ENCODE measurements around the gene CAP2.

Gene CAP2

DNA sequence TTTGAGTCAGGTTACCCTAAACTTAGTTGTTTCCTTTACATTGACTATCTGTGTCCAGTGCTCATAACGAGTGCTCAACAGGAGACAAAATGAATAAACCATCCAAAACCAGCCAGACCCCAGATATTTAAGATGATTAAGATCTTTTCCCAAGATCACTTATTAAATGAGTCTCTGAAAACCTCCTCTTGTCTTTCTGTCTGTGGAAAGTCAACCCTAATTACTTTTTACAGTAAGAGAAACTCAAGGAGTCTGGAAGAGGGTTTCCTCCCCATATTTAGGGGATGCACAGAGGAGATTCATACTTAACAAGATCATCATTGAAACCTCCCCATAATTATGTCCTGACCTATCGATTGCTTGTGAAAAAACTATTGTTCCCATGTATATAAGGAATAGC lies 84.0 kb downstream of the CAP2 start:
- DNase-seq: no peak

DNA sequence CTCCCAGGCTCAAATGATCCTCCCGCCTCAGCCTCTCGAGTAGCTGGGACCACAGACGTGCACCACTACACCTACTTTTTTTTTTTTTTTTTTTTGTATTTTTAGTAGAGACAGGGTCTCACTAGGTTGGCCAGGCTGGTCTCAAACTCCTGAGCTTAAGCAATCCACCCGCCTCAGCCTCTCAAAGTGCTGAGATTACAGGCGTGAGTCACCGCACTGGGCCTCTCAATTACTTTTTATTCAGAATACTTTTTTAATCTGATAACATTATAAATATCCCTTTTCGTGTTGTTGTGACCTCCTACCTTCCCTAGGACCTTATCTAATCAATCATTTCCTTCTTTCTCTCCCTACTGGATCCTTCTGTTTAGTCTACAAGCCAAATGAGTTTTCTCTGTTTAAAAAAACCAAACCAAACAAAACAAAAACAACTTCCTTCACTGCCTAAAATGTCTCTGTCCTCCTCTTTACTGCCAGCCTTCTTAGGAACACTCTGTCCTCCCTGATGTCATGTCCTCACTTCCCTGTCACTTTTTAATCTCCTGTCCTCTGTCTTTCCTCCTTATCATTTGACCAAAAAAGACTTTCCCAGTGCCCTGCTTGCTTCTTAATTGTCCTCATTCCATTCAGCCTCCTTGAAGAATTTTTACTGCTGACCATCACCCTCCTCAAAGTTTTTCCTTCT lies 85.0 kb downstream of the CAP2 start:
- no peak for DNase-seq

DNA sequence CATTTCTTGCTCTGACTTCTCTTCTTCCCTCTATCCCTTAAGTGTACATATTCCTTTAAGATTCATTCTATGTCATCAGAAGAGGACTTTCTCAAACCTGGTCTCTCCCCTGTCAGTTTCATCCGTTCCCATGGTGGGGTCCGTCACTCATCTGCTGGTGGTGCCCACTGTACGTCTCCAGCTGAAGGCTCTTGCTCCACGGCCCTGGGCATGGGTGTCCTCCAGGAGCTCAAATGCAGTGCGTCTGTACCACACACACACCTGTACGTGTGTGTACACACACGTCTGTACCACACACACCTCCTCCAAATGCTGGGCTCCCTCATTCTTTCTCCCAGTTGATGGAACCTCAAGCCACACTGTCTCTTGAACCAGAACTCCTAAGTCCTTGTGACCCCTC lies 85.6 kb downstream of the CAP2 start:
- no peak for DNase-seq

DNA sequence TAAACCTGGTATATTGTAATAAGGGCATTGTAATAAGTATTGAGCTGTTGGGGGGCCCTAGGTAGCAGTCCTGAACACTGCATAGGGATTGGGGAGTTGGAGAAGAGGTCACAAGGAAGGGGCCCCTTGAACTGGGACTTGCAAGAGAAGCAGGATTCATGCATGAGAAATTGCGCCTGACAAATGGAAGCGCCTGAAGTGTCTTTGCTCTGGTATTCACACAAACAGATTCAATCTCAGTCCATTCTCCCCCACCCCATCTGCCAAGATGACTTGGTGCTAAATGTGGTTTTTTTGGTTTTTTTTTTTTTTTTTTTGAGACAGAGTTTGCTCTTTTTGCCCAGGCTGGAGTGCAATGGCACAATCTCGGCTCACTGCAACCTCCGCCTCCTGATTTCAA lies 87.1 kb downstream of the CAP2 start:
- no peak for DNase-seq

DNA sequence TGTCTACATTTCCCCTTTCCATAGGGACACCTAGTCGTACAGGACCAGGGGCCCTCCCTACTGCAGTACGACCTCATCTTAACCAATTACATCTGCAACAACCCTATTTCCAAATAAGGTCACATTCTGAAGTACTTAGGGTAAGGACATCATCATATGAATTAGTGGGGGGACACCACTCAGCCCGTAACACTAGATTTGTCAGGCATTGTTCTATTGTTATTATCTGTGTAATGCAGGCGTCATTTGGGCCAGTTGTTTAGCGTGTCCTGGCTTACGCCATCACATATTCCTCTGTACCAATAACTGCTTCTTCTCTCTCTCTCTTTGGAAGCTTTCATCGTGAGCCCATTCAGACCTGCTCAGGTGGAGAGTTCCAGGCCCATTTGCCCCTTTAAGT lies 89.3 kb downstream of the CAP2 start:
- DNase-seq: no peak

DNA sequence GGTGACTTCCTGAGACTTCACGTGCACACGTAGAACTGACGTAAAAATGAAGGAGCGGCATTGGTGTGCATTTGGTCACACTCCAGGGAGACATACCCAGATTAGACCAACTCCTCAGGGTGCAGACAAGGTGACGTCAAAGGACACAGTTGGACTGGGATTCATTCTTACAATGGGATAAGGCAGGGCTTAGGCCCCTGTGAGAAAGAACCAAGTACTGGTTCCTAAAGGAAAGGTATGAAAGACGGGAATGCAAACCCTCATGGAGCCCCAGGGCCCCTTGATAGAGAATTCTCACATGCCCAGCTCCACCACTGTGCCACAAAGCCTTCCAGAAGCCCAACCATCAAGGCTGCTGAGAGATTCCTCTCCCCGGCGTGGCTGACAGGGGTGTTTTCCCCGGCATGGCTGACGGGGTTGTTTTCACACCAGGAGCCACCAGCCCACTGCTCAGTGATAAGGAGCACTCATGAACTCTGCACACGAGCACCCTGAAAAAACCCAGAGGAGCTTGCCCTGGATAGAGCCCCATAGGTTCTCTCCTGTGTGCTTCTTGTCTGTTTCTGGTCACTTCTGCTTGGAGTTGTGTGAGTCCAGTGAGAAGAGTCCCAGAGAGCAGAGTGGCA lies 90.1 kb downstream of the CAP2 start:
- DNase-seq: no peak

DNA sequence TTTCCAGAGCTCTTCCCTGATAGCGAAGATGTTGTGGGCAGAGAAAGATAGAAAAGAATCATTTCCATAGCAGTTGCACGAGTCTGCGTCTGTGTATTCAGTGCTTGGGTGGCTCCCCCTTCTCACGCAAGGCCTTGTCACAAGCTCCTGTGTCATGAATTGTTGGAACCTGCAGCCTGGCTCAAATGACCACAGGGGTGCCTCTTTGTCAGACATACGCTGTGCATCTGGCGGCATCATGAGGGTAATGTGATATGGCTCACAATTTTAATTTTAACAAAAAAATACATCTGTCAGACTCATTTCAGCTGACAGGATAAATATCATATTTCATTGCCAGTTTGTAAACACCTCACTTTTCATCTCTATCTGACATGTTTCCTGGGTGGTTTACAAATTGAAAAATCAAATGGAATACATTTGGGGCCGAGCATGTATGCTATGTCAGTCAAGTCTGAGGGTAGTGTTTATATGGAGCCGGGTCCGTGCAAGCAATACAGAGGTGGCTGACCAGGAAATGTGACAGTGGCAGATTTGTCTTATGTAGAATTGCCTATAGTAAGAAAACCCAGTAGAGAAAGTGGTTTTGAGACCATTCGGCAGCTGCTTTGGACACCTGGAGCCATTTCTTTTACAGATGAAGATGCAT lies 90.9 kb downstream of the CAP2 start:
- peak; percentile 91 for DNase-seq

DNA sequence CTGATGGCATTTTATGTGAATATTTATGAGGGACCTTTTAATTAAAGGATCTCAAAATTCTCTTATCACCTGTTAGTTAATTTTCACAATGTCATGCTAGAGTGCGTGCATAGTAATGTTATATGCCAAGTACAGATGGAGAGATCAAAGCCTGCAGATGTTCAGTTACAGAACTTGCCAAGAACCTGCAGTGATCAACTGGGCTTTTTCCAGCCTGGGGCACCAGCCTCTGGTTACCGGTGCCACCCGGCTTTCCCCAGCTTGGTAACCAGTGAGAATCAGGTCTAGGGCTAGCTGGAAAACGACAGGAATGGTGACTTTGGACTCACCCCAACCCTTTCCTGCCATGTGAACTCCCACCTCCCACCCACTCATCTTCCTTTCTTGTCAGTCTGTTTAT lies 91.8 kb downstream of the CAP2 start:
- peak; percentile 65 for DNase-seq

DNA sequence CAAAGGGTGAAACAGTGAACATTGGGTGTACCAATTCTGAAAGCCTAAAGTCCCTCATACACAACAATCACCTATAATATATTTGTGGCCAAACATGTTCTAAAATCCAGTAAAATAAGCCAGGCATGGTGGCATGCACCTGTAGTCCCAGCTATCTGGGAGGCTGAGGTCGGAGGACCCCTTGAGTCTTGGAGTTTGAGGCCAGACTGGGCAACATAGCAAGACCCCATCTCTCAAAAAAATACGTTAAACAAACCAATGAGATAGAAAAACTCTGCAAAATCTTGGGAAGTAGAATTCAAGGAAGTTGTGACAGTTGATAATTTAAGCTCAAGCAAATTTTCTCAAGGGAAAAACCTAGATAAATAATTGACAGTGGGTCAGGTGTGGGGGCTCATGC lies 92.6 kb downstream of the CAP2 start:
- no peak for DNase-seq

DNA sequence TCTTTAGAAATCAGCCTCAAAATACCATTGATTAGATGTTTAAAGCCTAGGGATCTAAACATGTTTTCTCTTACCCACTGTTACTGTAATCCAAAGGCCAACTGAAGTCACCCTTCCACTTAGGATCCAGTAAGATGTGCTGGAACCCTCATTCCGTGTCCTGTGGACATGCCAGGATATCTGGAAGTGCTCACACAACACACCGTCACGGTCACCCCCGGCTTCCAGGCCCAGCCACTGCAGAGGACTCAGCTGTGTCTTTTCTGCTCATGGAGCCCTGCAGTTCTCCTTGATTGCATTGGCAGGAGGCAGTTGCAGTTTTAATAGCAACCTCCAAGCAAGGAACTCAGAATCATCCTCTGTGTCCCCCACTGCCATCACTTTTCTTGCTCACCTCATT lies 93.3 kb downstream of the CAP2 start:
- DNase-seq: no peak

DNA sequence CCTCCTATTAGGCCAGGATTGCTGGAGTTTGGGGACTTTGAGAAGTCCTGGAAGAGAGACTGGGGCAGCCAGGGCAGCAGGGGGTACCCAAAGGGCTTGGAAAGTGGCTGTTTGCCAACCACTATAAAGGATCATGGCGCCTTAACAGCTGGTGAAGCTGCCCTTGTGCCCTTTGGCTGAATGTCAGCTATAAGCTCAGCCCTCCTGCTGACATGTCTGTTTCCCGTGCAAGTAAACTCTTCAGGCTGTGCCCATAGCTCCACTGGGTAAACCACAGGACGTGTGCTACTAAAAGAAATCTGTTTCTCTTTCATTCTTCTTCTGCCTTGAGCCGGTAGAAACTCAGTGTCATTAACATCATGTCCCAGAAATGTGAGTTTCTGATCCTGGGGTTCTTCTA lies 97.3 kb downstream of the CAP2 start:
- DNase-seq: peak; percentile 21

DNA sequence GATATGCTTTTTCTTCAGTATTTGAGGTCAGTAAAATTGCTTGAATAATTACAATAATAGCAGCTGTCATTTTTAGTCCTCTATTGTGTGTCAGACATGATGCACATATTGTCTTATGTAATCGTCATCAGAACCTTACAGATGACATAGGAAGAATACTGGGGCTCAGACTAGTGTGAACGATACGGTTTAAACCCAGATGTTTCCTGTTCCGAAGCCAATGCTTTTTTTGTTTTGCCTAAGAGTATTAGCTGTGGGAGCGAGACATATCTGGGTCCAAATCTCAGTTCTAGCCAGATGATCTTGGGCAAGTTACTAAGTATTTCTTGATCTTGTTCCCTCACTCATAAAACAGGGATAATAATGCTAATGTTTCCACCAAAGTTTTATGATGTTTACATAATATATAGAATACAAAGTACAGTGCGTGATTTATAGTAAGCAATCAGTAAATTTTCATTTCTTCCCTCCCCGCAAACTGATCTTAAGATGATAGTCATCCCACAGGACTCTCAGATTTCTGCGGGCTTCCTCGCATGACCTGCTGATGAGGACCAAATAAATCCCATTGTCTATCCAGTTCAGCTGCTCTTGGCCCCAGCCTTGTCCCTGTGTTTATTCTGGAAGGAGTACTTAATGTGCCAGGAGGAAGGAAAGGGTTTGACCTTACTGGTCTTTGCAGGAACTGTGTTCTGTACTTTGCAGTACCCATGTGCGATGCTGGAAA lies 98.2 kb downstream of the CAP2 start:
- DNase-seq: no peak

DNA sequence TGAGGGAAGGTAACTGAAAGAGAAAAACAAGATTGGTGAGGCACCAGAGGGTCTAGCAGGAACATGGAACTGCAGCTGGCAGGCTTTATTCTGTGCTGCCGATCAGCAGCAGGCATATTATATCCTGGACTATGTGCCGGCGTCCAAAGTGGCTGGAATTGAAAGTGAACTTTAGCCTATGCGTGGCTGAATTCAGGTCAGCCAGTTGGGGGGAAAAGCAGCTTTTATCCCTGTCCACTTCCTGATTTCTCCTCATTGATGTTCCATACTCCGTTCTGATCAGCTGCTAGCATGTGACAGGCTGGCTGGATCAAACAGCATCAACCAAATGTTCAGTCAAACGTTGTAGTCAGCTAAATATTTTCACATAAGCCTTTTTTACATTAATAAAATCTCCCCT lies 99.0 kb downstream of the CAP2 start:
- DNase-seq: no peak

DNA sequence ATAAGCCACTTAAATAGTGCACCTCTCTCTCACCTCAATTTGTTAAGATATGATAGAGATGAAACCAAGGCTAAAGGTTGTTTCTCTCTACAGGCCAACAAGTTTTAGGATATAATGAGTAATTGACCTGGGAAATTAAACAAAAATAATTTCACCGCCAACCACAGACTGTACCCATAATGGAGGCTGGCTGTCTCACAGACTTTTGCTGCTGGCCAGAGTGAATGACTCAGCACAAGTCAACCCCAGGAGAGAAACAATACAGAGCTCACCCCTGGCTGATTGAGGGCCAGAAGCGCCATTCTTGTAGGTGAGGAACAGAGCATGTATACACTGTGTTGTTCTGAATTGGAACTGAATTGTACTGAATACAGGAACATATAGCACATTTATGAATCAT lies 99.9 kb downstream of the CAP2 start:
- no peak for DNase-seq

DNA sequence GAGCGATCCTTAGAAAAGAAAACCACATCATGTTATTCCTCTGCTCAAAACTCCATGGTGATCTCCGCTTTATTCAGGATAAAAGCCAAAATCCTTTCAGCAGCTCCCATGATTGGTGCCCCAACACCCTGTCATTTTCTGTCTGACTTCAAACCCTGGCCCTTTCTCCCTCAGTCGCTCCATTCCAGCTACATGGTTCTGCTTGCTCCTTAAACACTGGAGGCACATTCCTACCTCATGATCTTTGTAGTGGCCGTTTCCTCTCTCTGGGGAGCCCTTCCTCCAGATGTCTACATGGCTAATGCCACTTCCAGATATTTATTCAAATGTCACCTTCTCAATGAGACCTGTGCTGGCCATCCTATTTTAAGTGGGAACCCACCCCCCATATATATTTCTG lies 100.8 kb downstream of the CAP2 start:
- DNase-seq: no peak

DNA sequence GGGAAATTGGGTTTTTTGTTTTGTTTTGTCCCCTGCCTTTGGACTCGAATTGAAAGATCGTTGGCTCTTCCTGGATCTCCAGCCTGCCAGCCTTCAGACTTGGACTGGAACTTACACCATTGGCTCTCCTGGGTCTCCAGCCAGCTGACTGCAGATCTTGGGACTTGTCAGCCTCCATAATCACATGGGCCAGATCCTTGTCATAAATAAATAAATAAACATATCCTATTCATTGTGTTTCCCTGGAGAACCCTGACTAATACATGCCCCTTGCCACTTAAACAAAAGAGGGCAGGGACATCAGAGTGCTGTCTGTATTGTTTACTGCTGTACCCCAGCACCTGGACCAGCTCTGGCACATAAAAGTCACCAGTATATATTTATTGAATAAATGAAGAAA lies 101.5 kb downstream of the CAP2 start:
- no peak for DNase-seq

DNA sequence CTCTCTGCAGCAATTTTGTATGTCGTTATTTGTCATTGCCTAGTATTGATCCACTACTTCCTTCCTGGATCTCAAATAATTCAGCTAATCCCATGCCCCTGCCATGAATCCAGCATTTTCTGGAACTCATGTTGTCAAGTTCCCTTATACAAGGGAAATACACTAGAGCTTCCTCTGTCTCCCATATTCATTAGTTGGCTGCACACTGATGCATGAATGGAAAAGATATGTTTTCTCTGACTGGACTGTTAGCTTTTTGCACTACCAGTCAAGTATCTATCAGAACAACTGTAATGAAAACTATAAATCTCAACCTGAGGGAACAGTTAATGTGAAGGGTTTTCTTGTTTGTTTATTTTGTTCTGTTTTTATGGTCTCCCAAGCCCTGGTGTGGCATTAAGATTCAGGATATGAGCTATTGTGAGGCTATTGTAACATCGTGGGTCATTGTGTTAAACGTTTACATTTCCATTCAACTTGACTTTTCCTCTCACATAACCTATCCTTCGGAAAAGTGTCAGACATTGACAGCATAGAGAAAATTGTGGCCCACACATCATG lies 104.2 kb downstream of the CAP2 start:
- DNase-seq: no peak

DNA sequence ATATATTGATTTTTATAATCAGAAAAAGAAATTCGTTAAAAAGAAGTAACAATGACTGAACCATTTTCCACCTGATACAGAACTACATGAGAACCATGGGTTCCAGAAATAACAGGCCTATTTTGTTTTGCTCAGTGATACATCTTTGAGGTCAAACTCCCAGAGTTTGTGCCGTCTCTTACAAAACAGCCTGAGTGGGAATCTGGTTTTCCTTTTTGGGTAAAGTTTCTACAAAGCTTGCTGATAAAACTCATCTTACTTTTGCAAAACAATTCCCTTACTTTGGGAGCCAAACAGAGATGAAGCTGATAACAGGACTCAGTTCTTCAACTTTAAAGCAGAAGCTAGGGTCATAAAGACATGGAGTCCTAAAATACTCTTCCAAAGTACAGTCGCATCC lies 108.0 kb downstream of the CAP2 start:
- no peak for DNase-seq

DNA sequence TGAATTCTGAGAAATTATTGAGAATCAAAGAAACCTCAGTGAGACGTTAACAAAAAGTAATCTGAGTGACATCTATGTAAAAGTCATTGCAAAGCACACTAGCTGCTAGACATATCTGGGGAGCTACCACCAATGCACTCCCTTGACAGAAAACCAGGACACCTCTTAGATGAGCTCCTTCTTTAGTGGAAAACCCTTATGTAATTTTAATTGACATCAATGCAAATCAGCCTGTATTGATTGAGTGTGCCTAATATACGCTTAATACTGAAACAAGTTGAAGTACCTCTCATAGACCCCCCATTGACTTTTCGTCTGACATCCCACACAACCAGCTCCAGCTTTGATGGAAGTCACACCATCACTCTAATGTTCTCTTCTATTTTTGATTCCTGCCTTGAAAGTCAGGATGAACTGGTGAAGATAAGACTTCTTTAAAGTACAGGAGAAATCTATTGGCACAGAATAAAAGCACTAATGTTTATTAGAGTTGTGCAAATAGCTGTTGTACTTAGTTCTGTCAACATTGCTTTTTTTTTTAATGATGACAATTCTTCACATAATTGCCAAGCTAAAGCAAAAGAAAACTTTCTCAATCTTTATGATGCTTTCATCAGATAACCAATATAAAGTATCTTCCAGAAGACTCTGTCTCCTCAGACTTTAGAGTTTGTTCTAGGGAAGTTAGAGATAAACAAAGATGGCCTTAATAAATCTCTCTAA lies 108.7 kb downstream of the CAP2 start:
- no peak for DNase-seq

DNA sequence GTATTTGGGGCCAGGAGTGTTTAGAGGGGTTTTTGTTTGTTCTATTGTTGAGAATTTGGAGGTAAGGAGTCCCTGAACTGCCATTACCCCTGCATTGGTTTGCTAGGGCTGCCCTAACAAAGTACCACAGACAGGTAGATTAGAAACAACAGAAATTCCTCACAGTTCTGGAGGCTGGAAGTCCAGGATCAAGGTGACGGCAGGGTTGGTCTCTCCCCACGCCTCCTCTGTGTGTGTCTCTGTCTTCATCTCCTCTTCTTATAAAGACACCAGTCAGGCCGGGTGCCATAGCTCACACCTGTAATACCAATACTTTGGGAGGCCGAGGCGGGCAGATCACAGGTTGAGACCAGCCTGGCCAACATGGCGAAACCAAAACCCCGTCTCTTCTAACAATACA lies 109.7 kb downstream of the CAP2 start:
- DNase-seq: no peak

DNA sequence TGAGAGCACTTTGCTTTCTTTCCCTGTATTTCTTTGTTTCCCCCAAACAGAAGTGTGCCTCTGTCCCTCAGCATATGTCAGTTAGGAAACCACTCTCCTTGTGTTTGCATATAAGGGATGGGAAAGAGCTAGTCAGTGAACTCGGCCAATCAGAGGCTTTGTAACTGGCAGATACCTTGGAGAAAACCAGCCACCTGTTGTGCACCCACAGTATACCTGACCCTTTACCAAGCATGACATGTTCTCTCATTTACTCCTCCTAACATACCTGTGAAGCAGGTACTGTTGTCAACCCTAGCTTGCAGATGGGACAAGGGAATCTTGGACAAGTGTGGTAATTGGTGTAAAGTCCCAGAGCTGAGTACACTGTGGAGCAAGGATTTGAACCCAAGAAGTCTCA lies 110.6 kb downstream of the CAP2 start:
- DNase-seq: no peak

DNA sequence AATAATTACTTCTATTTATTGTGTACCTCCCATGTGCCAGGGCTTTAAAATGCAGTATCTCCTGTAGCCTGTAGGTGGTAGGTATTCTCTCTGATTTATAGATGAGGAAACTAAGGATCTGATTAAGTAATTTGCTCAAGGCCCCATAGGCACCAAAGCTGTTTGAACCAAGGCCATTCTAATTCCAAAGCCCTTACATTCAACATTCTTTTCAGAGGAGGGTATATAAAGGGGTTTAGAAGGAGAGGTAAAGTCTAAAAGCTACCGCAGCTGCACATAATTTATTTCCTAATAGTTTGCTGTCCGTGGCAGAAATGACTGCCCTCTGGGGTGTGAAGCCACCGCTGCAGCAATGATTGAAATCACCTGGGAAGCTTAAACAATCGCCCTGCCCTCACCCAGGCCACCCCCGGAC lies 111.7 kb downstream of the CAP2 start:
- DNase-seq: no peak

DNA sequence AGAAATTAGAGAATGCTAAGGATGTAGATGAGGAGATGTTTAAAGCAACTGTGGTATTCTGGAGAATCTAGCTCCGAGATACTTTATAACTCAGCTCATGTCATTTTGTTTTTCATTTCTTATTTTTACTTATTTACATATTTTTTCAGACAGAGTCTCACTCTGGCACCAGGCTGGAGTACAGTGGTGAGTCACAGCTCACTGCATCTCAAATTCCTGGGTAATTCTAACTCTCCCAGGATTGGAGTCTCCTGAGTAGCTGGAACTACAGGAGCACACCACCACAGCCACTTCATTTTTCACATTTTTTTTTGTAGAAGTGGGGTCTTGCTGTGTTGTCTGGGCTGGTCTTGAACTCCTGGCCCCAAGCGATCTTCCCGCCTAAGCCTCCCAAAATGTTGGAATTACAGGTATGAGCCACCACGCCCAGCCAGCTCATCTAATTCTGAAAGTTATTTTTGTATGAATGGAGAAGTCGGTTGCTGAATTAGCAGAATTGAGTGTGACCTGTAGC lies 112.4 kb downstream of the CAP2 start:
- no peak for DNase-seq
